Measurements from ENCODE around the gene ITGB4.

ITGB4 gene

DNA sequence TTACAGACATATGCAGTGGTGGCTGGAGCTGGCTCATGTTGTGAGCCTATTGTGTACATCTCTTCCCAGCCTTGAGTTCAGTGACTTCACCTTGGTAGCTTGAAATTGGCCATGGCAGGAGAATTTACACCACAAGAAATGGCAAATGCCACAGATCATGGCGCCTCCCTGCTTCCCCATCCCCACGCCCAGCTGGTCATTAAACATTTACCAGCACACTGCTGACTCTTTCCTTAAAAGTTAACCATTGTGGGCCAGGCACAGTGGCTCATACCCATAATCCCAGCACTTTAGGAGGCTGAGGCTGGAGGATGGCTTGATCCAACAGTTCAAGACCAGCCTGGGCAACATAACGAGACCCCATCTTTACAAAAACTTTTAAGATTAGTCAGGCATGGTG lies 22.6 kb upstream of the ITGB4 start:
- no peak for DNase-seq

DNA sequence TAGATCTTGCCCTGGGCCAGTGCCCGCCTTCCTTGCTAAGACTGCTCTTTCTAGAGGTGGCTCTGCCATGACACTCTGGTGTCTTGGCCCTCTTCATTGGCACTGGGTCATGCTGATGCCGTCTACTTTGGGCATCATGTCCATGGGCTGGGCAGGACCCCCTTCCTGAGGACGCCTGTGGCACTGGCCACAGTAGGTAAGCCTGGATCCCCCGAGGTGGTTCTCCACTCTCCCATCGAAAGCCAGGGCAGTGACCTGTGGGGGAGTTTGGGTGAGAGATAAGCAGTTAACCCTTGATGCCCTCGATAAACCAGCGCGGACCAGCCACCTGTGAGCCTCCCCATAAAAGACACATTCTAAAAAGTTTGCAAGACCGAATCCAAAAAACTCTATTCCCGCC lies 20.0 kb upstream of the ITGB4 start:
- no peak for DNase-seq

DNA sequence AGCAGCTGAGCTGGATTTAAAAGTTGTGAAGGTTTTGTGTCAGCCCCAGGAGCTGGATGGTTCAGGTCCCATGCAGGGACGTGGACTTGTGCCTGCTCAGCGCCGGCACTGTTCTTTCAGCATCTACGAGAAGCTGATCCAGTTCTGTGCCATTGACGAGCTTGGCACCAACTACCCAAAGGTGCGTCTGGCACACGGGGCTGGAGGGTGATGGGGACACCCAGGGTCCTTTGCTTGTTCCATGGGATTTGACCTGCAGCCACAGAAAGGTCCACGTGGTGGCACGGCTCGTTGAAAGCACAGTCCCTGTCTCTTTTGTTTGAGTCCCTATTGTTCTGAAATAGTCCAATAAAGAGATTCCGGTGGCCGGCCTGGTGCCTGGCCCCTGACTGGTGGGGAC lies 18.1 kb upstream of the ITGB4 start:
- no peak for DNase-seq

DNA sequence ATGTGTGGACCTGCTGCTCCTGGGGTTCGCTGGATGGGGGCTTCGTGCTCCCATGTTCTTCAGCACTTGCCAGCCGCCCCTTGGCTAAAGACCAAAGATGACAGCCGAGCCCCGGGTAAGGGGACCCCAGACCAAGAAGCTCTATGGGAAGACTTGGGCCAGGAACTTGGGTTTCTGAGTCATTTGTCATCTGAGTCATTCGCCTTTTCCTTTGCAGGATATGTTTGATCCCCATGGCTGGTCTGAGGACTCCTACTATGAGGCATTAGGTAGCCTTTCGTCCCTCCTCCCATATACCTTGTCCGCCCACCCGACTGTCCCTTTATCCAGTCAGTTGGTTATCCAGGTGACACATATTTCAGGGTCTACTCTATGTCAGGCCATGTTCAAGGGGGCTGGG lies 17.7 kb upstream of the ITGB4 start:
- no peak for DNase-seq

DNA sequence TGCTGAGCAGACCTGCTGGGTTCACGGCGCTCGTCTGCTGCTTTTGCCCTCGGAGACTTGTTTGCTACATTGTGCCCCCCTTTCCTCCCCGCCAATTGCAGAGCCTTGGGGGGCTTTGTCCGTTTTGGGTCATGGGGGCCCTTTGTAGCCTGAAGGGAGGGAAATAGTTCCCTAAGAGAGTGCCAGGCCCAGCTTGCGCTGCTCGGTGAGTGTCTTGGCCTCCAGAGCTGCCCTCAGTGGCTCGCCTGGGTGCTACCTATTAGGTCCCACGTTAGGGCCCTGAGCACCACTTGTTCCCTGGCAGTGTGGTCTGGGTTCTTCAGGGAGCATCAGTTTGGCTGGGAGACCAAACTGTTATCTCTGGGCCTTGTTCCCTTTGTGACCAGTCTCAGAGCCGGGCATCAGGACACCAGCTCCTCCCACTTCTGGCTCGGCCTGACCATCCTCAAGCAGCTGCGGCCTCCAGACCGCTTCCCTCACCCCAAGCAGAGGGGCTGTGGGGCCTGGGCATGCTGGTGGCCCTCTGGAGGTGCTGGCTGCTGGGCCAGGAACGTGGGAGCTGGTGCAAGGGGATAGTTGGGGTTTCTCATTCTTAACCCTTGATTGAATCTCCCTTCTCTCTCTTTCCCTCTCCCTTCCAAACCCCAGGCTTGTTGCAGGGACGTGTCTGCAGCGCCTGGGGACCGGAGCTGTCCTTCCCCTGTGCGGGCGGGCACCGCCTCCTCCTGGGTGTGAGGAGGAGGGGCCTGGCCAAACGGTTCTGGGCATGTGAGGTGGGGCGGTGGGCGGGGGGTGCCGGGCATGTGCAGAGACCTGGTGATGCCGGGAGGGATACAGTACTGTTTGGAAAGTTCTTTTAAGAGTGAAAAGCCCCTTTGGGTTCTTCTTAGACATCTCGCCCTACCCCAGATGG lies 16.0 kb upstream of the ITGB4 start:
- DNase-seq = no peak

- no peak for DNase-seq
These were observed 15.1 kb upstream of the ITGB4 start for GRCh38 chr17:75706042-75706728.

DNA sequence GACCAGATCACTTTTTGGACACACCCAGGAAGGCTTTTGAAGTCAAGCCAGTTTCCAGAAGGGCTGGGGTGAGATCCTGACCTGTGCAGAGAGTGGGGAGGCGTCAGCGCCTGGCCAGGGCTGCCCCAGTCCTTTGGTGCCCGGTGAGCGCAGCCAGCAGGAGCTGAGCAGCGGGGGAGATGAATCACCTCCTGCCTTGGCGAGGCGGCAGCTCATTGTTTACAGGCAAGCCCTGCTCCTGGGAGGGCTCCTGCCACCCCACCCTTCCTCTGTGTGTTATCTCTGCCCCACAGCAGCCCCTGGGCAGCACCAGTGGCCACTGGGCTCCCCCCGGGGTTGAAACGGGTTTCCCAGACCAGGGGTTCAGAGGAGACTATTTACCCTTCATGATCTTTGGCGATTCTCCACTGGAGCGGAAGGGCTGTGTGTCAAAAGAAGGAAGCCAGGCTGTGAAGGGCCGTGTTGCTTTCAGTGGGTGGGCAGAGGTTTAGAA lies 14.1 kb upstream of the ITGB4 start:
- no peak for DNase-seq

DNA sequence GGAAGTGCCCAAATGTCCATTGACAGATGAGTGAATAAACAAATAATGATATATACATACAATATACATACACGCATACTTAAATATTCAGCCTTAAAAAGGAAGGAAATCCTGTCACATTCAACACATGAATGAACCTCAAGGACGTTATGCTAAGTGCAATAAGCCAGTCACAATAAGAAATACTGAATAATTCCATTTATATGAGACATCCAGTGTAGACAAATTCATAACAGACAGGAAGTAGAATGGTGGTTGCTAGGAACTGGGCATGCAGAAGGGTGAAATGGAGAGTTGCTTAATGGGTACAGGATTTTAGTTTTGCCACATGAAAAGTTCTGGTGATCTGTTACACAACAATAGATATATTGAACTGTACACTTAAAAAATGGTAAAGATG lies 8.8 kb upstream of the ITGB4 start:
- DNase-seq = no peak

DNA sequence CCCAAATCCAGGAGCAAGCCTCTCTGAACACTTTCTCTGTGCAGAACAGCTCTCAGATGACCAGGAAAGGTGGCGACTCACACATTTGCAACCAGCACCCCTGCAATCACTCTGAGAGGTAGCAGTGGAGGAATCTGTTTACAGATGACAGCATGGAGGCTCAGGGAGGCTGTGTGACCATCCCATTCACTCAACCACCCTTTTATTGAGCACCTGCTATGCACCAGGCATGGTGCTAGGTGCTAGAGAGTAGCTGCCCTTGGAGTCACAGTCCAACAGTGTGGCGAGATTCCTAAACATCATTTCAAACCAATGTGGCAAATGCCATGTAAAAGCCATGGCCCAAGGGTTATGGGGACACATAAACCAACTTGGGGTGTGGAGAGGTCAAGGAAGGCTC lies 1.5 kb upstream of the ITGB4 start:
- no peak for DNase-seq

GRCh38 chr17:75721463-75722011 lies 278 bp downstream of the ITGB4 start:
- DNase-seq = no peak

- DNase-seq = no peak
These were observed 817 bp downstream of the ITGB4 start for GRCh38 chr17:75722076-75722475.

DNA sequence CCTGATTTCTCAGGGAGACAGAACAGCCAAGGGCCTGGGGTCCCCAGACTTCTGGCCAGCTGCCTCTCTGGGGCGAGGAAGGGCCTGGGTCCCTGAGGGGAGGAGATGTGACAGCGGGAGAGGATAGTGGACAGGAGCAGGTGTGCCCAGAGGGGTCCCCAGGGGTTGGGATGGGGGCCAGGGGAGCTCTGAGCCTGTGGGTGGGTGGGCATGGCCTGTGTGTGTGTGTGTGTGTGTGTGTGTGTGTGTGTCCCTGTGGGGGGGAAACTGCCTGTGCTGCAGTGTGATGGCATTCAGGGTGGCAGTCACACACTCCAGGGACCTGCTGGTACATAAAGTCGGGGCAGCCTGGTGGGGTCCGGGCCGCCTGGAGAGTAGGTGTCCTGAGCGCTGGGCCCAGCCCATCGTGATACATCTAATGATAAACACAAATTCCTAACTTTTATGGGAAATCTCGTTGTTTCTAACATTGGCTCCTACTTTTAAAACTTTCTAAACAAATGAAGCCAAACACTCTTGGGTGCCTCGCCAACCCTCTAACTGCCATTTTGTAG lies 1.4 kb downstream of the ITGB4 start:
- DNase-seq = no peak

GRCh38 chr17:75723171-75723930 lies 2.1 kb downstream of the ITGB4 start:
- DNase-seq = no peak

- no peak for DNase-seq
These were observed 3.1 kb downstream of the ITGB4 start for GRCh38 chr17:75724016-75725003.

GRCh38 chr17:75725504-75725903 lies 4.2 kb downstream of the ITGB4 start:
- DNase-seq = no peak

DNA sequence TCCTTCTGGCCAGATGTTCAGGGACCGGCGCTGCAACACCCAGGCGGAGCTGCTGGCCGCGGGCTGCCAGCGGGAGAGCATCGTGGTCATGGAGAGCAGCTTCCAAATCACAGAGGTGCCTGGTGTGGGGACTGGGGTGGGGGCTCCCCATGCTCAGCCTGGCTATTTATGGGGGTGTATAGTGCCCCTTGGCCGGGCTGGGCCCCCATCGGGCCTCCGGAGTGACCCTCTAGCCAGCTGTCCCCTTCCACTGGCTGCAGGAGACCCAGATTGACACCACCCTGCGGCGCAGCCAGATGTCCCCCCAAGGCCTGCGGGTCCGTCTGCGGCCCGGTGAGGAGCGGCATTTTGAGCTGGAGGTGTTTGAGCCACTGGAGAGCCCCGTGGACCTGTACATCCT lies 6.1 kb downstream of the ITGB4 start:
- no peak for DNase-seq

- DNase-seq = no peak
These were observed 8.1 kb downstream of the ITGB4 start for GRCh38 chr17:75729351-75729750.

DNA sequence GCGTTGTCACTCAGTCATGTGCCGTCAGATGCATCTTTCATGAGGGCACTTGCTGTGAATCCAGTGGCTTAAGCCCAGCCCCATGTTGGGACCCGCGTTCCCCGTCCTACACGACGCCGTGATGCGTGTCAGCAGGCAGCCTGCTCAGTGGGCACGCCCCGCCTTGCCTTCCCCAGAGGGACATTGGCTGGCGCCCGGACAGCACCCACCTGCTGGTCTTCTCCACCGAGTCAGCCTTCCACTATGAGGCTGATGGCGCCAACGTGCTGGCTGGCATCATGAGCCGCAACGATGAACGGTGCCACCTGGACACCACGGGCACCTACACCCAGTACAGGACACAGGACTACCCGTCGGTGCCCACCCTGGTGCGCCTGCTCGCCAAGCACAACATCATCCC lies 8.8 kb downstream of the ITGB4 start:
- DNase-seq = no peak

DNA sequence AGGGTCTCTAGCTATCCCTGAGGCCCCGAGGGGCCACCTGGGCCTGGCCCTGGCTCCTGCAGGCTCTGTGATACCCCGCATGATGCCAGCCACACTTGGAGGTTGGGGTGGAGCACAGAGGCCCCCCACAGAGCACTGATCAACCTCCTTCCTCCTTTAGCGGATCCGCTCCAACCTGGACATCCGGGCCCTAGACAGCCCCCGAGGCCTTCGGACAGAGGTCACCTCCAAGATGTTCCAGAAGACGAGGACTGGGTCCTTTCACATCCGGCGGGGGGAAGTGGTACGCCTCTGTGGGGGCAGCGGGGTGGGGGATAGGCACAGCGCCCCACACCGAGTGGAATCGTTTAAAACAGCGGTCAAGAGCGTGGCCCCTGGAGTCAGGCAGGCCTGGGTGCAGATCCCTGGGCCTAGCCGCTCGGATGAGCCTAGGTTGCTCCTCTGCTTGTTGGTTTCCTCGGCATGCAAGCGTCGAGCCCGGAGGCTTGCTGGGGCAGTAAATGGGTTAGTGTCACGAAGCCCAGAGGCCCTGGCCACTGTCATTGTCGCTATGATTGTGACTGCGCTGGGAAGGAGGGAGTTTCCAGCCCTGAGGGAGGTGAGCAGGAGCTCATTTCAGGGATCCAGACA lies 9.9 kb downstream of the ITGB4 start:
- DNase-seq = no peak

- no peak for DNase-seq
These were observed 10.6 kb downstream of the ITGB4 start for GRCh38 chr17:75731716-75732498.
